SK-N-MC (cell line): ENCODE measurements around the gene UNC5C.

ENCODE experiments used
- DNase-seq: peaks from one replicate; pipeline ENCODE4 v3.0.0-alpha.2; 2011; ENCODE audit warnings: low read depth, low spot score
- H3K27ac ChIP-seq: fragments of 200-600 bp; sonication (generic); 2 replicates; pipeline ENCODE4 v1.5.1; 2016; ENCODE audit warnings: mixed run types
- H3K36me3 ChIP-seq: fragments of 200-600 bp; sonication (generic); 2 replicates; pipeline ENCODE4 v1.6.1; 2017; ENCODE audit warnings: antibody characterized with exemption, low read length, mixed read lengths; ENCODE audit not compliant: insufficient read depth
- H3K4me3 ChIP-seq: fragments of 200-600 bp; sonication (generic); 2 replicates; pipeline ENCODE4 v1.5.1; 2016
- H3K9ac ChIP-seq: fragments of 200-600 bp; sonication (generic); 2 replicates; pipeline ENCODE4 v1.8.0; 2017; ENCODE audit warnings: mixed run types, mixed read lengths; ENCODE audit not compliant: insufficient read length
- H3K9me3 ChIP-seq: fragments of 200-600 bp; sonication (generic); 2 replicates; pipeline ENCODE4 v1.6.1; 2017; ENCODE audit warnings: low read depth, mild to moderate bottlenecking, antibody characterized with exemption, low read length, moderate library complexity, mixed read lengths
- EZH2 ChIP-seq: fragments of 200-600 bp; sonication (generic); IDR thresholded peaks from one replicate; pipeline ENCODE4 v1.6.1; 2017; ENCODE audit warnings: antibody characterized with exemption
- FOXP2 ChIP-seq: optimal IDR thresholded peaks from 2 replicates; pipeline ENCODE3; 2011; ENCODE audit warnings: mild to moderate bottlenecking, moderate library complexity; ENCODE audit not compliant: insufficient read depth; ENCODE audit errors: extremely low read length, control extremely low read depth
- POLR2AphosphoS5 ChIP-seq: IDR thresholded peaks from 2 replicates; pipeline ENCODE4 v1.6.1; 2012; ENCODE audit warnings: mild to moderate bottlenecking, low read depth, low read length, borderline replicate concordance

The UNC5C gene

GRCh38 chr4:95214408-95214807 is 334.4 kb downstream of the UNC5C start:
- H3K27ac ChIP-seq: no peak overlapping the region
- H3K9me3 ChIP-seq: no peaks in the 10 kb centered on the region
- H3K36me3 ChIP-seq: no peaks in the 10 kb centered on the region
- H3K9ac ChIP-seq: no peak overlapping the region
- TF ChIP-seq POLR2AphosphoS5 (no peak), EZH2 (no peak), FOXP2 (no peak)
- H3K4me3 ChIP-seq: no peak overlapping the region
- no peak for DNase-seq

GRCh38 chr4:95213366-95213765 is 335.4 kb downstream of the UNC5C start:
- TF ChIP-seq EZH2 (no peak), POLR2AphosphoS5 (no peak), FOXP2 (no peak)
- DNase-seq: no peak
- H3K9me3 ChIP-seq: no peaks in the 10 kb centered on the region
- no peak overlapping the region for H3K9ac ChIP-seq
- H3K4me3 ChIP-seq: no peak overlapping the region
- no peaks in the 10 kb centered on the region for H3K36me3 ChIP-seq
- no peak overlapping the region for H3K27ac ChIP-seq

- no peaks in the 10 kb centered on the region for H3K9me3 ChIP-seq
- no peak for TF ChIP-seq FOXP2
- TF ChIP-seq EZH2: no peak
- no peak for TF ChIP-seq POLR2AphosphoS5
- H3K9ac ChIP-seq: no peak overlapping the region
- H3K4me3 ChIP-seq: no peak overlapping the region
- no peak overlapping the region for H3K27ac ChIP-seq
- no peak for DNase-seq
- H3K36me3 ChIP-seq: no peaks in the 10 kb centered on the region
Measured at GRCh38 chr4:95212692-95213091, 336.1 kb downstream of the UNC5C start.

- H3K27ac ChIP-seq: no peak overlapping the region
- DNase-seq: no peak
- H3K9me3 ChIP-seq: no peaks in the 10 kb centered on the region
- H3K36me3 ChIP-seq: no peaks in the 10 kb centered on the region
- H3K9ac ChIP-seq: no peak overlapping the region
- H3K4me3 ChIP-seq: no peak overlapping the region
- TF ChIP-seq FOXP2: no peak
- TF ChIP-seq POLR2AphosphoS5: no peak
Measured at GRCh38 chr4:95209927-95210326, 338.8 kb downstream of the UNC5C start.

- no peaks in the 10 kb centered on the region for H3K9me3 ChIP-seq
- H3K36me3 ChIP-seq: no peaks in the 10 kb centered on the region
- no peak overlapping the region for H3K9ac ChIP-seq
- no peak overlapping the region for H3K27ac ChIP-seq
- DNase-seq: no peak
- H3K4me3 ChIP-seq: no peak overlapping the region
- no peak for TF ChIP-seq EZH2
- TF ChIP-seq FOXP2: no peak
- TF ChIP-seq POLR2AphosphoS5: no peak
Measured at GRCh38 chr4:95204873-95205272, 343.9 kb downstream of the UNC5C start.

DNA sequence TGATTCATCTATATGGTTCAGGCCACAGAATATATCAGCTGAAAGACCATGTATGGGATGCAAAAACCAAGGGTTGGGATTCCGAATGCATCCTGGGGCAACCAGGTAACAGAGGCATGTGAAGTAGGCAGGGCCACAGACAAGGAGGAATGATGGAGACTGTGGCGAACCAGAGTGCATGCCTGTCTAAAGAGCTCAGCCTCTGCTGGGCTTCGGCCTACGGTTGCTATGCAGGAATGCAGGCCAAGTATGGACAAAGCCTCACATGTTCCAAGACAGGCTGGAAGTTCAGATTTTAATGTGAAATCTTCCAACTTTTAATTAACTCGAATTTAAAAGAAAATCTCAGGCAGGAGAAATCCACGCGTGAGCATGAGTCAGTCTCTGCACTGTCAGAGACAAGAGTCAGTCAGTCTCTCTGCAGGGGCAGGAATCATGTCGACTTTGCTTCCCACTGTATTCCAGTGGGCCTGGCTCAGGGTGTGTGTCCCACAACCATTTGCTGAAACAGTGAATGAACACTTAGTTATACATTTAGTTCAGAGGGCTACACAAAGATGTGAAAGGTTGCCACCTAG is 344.4 kb downstream of the UNC5C start:
- TF ChIP-seq EZH2 (no peak), POLR2AphosphoS5 (no peak), FOXP2 (no peak)
- no peaks in the 10 kb centered on the region for H3K9me3 ChIP-seq
- no peaks in the 10 kb centered on the region for H3K36me3 ChIP-seq
- no peak overlapping the region for H3K9ac ChIP-seq
- no peak overlapping the region for H3K27ac ChIP-seq
- H3K4me3 ChIP-seq: no peak overlapping the region
- no peak for DNase-seq

DNA sequence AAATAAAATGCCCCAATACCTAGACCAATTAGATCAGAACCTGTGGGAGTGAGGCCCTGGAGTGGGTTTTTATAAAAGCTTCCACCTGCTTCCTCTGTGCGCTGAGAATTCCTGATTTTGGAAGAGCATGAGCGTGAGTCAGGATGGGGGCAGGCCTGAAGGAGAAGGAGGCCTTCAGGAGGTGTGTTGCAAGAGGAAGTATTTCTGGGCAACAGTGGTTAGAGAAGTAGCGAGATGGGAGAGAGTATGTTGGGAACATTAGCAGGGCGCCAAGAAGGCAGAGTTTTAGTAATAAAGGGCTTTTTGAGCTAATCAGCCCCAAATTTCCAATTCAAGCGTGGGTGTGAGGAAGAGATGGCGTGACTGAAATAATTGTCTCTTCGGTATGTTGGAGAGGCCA is 349.8 kb downstream of the UNC5C start:
- Histone ChIP-seq H3K36me3 (no peaks in the 10 kb centered on the region), H3K4me3 (no peak overlapping the region), H3K9me3 (no peaks in the 10 kb centered on the region), H3K27ac (no peak overlapping the region), H3K9ac (no peak overlapping the region)
- TF ChIP-seq EZH2 (no peak), POLR2AphosphoS5 (no peak), FOXP2 (no peak)
- no peak for DNase-seq

DNA sequence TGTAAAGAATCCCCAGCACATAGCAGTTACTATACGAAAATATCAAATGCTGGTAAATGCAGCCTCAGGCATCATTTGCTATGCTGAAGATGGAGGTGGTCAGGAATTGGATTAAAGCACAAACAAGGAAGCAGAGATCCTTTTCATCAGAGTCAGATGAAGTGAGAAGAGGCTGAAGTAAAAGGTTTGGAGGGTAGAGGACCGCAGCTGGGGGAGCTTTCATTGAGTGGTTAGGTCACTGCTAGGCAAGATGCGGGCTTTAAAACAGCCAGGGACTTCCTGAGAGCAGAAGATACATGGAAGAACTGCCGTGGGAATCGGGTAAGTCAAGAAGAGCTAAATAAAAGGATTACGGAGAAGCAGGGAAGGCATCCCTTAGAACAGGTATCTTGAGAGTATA is 351.4 kb downstream of the UNC5C start:
- Histone ChIP-seq H3K9me3 (no peaks in the 10 kb centered on the region), H3K4me3 (no peak overlapping the region), H3K36me3 (no peaks in the 10 kb centered on the region), H3K27ac (no peak overlapping the region), H3K9ac (no peak overlapping the region)
- TF ChIP-seq EZH2 (no peak), POLR2AphosphoS5 (no peak), FOXP2 (no peak)
- DNase-seq: no peak
